ENCODE measurements around the gene THRA.

THRA gene

GRCh38 chr17:40062329-40063186 lies at the start of gene THRA:
THRA (plus strand) TSS chr17:40062965; CDS start chr17:40074489, 11,524 bp downstream.
- DNase-seq (ENCODE audit: low read depth in 2 of 2), result peak; percentile 27 to 30

- no peak for DNase-seq (ENCODE audit: low read depth in 2 of 2)
These were observed 48.3 kb upstream of the THRA start for GRCh38 chr17:40014375-40014980.

- DNase-seq (ENCODE audit: low read depth in 2 of 2), result no peak
These were observed 47.5 kb upstream of the THRA start, which contains the start of gene CSF3 for GRCh38 chr17:40015005-40015997. CSF3 (plus strand) TSS chr17:40015440; CDS start chr17:40015475, 35 bp downstream.

GRCh38 chr17:40015998-40016985 lies 46.5 kb upstream of the THRA start:
- DNase-seq (ENCODE audit: low read depth in 2 of 2), result no peak

GRCh38 chr17:40017422-40018080 lies 45.2 kb upstream of the THRA start:
- no peak for DNase-seq (ENCODE audit: low read depth in 2 of 2)

- DNase-seq (ENCODE audit: low read depth in 2 of 2), result no peak
These were observed 44.3 kb upstream of the THRA start for GRCh38 chr17:40018211-40019121.

GRCh38 chr17:40019140-40019991 lies 43.4 kb upstream of the THRA start:
- no peak for DNase-seq (ENCODE audit: low read depth in 2 of 2)

GRCh38 chr17:40020146-40020545 lies 42.6 kb upstream of the THRA start:
- DNase-seq (ENCODE audit: low read depth in 2 of 2), result no peak

- no peak for DNase-seq (ENCODE audit: low read depth in 2 of 2)
These were observed 41.3 kb upstream of the THRA start for GRCh38 chr17:40021451-40021971.

GRCh38 chr17:40022497-40022896 lies 40.3 kb upstream of the THRA start:
- DNase-seq (ENCODE audit: low read depth in 2 of 2), result no peak

- DNase-seq (ENCODE audit: low read depth in 2 of 2), result no peak
These were observed 39.7 kb upstream of the THRA start for GRCh38 chr17:40022961-40023541.

GRCh38 chr17:40023590-40024292 lies 39.0 kb upstream of the THRA start:
- no peak for DNase-seq (ENCODE audit: low read depth in 2 of 2)

- DNase-seq (ENCODE audit: low read depth in 2 of 2), result no peak
These were observed 37.9 kb upstream of the THRA start for GRCh38 chr17:40024901-40025300.

GRCh38 chr17:40025559-40025958 lies 37.2 kb upstream of the THRA start:
- DNase-seq (ENCODE audit: low read depth in 2 of 2), result no peak

GRCh38 chr17:40025991-40026815 lies 36.6 kb upstream of the THRA start:
- DNase-seq (ENCODE audit: low read depth in 2 of 2), result no peak
